ENCODE results near the gene SCFD2.

DNA sequence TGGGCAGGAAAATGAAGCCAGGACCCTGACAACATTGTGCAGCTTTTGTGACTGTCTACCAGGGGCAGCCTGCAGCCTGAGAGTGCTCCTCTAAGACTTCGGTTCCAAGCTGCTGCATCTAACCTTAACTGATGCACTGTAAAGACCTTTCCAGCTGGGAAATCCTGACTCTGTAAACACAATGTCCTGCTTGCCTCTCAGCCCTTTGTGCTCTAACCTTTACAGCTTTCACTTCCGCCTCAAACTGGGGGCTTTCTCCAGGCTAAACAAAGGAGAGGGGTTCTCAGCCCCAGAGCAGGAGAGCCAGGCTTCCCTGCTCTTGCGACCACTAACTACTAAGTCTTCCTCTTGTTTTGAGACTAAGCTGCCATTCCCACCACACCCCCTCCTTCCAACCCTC is 523.1 kb downstream of the SCFD2 start:
- TF ChIP-seq FOXJ3 (CRISPR knock-in tag; IDR thresholded peaks at IDR 0.05) (no peak), CTCF (IDR thresholded peaks at IDR 0.05) (no peak), MEF2A (IDR thresholded peaks at IDR 0.05; ENCODE audit: borderline replicate concordance, low read depth) (no peak), POLR2AphosphoS5 (IDR thresholded peaks at IDR 0.05; ENCODE audit: low read depth, low read length) (no peak)
